Measurements from ENCODE around the gene BCL6.

DNA sequence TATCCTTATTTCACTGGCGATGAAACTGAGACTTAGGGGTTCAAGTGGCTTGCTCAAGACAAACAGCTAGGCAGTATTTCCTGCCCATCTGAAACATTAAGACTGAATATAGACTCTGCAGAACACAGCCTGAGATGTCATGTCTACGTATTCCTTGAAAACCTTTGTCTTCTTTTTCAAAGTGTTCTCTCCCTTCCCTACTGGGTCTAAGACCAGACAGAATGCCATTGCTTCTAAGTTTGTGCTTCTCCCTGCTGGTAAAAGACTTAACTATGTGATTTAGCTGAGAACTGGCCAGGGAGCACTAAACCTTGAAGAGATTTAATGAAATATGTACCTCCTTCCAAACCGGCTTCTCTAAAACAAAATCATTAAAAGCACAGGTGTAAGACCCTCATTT, 9.9 kb downstream of the BCL6 start:
- TF ChIP-seq POLR2AphosphoS5 (IDR thresholded peaks at IDR 0.05; ENCODE audit: low read length) (no peak), CBX3 (IDR thresholded peaks at IDR 0.05; ENCODE audit: borderline replicate concordance, low read depth) (no peak), NFIC (IDR thresholded peaks at IDR 0.05; ENCODE audit: low read depth, low read length) (no peak), YY1 (IDR thresholded peaks at IDR 0.05; ENCODE audit: low read depth, low read length) (no peak), POLR2A (IDR thresholded peaks at IDR 0.05; ENCODE audit: low read depth, low read length) (no peak), TAF1 (IDR thresholded peaks at IDR 0.05; ENCODE audit: borderline replicate concordance, low read depth, low read length) (no peak), EZH2 (IDR thresholded peaks at IDR 0.05; ENCODE audit: borderline replicate concordance, control insufficient read depth, low read depth, low read length) (no peak)
- TF ChIP-seq, protein P1, sequence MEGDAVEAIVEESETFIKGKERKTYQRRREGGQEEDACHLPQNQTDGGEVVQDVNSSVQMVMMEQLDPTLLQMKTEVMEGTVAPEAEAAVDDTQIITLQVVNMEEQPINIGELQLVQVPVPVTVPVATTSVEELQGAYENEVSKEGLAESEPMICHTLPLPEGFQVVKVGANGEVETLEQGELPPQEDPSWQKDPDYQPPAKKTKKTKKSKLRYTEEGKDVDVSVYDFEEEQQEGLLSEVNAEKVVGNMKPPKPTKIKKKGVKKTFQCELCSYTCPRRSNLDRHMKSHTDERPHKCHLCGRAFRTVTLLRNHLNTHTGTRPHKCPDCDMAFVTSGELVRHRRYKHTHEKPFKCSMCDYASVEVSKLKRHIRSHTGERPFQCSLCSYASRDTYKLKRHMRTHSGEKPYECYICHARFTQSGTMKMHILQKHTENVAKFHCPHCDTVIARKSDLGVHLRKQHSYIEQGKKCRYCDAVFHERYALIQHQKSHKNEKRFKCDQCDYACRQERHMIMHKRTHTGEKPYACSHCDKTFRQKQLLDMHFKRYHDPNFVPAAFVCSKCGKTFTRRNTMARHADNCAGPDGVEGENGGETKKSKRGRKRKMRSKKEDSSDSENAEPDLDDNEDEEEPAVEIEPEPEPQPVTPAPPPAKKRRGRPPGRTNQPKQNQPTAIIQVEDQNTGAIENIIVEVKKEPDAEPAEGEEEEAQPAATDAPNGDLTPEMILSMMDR (IDR thresholded peaks at IDR 0.05 in 2 of 3, conservative IDR thresholded peaks at IDR 0.05 in 1 of 3; ENCODE audit: control insufficient read depth in 2 of 3, extremely low read depth in 1 of 3, insufficient read depth in 1 of 3, low read depth in 3 of 3, low read length in 3 of 3), result no peak
